Measurements from ENCODE around the gene EYA2.

EYA2 gene

DNA sequence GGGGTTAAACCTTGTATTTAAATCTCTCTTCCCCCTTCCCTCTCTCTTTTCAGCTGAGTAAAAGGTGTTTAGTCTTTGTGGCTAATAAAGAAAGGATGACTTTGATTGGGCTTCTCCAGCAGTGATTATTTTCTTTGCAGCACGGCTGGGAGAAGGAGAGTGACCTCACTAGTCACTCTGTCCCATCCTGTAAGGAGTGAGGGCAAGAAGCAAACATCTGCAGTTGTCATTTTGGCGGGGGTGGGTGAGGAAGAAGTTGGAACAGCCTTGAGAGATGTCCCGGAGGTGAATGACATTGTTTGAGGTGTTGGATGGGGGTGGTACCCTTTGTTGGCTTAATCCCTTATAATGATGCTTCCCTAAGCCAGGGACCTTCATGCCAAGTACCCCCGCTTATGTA lies 223.6 kb downstream of the EYA2 start:
- DNase-seq (ENCODE audit: low read depth) = no peak
- TF ChIP-seq, protein P1, sequence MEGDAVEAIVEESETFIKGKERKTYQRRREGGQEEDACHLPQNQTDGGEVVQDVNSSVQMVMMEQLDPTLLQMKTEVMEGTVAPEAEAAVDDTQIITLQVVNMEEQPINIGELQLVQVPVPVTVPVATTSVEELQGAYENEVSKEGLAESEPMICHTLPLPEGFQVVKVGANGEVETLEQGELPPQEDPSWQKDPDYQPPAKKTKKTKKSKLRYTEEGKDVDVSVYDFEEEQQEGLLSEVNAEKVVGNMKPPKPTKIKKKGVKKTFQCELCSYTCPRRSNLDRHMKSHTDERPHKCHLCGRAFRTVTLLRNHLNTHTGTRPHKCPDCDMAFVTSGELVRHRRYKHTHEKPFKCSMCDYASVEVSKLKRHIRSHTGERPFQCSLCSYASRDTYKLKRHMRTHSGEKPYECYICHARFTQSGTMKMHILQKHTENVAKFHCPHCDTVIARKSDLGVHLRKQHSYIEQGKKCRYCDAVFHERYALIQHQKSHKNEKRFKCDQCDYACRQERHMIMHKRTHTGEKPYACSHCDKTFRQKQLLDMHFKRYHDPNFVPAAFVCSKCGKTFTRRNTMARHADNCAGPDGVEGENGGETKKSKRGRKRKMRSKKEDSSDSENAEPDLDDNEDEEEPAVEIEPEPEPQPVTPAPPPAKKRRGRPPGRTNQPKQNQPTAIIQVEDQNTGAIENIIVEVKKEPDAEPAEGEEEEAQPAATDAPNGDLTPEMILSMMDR (IDR thresholded peaks at IDR 0.05; ENCODE audit: control insufficient read depth, extremely low read depth, insufficient read depth) = no peak
- 0 out of 2 replicates have a peak overlapping the region, but pooled peaks have one; percentile 1 for H3K4me3 ChIP-seq (ENCODE audit: low read depth, low read length)

DNA sequence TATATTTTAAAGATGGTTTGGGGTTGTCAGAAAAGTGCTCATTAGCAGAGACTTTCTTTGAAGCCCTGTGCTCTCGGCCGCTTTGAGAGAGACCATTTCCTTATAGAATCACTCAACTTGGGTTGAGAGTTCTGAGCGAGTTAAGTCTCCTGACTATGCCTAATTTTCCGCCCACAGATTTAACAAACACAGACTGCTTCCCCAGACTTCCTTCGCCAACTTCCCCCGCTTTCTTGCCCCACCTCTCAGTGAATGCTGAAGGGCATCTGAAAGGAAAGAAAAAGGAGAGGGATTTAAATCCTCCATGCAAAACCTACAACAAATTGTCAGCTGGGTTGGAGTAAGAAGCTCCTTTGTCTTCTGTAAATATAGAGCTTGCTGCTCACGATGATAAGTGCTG lies 224.0 kb downstream of the EYA2 start:
- H3K4me3 ChIP-seq (ENCODE audit: low read depth, low read length) = no peak overlapping the region
- TF ChIP-seq, protein P1 (IDR thresholded peaks at IDR 0.05; ENCODE audit: control insufficient read depth, extremely low read depth, insufficient read depth) = no peak
- no peak for DNase-seq (ENCODE audit: low read depth)

DNA sequence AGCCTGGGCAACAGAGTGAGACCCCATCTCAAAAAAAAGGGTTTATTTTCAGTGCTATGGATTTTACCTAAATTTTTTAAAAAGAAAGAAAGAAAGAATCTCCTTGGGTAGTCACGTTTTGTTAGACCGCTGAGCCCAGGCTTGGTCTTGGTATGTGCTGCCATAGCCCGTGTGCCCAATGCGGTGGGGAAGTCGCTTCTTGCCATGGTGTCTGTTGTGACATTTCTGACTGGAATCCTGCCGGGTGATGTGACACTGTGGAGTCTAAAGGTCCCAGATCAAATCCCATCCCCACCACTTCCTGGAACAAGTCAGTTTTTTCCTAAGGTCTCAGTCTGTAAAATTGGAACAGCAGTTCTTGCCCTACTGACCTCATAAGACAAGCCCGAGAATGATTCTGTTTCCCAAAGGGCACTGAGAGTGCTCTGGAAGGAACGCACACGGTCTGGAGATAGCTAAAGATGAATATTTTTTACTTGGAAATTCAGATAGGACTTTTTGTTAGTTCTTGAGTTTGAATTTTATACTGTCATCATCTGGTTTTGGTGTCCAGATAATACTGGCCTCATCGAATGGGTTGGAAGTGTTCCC lies 225.8 kb downstream of the EYA2 start:
- TF ChIP-seq, protein P1 (IDR thresholded peaks at IDR 0.05; ENCODE audit: control insufficient read depth, extremely low read depth, insufficient read depth) = no peak
- no peak overlapping the region for H3K4me3 ChIP-seq (ENCODE audit: low read depth, low read length)
- DNase-seq (ENCODE audit: low read depth) = no peak

GRCh38 chr20:47122560-47122959 lies 227.9 kb downstream of the EYA2 start:
- DNase-seq (ENCODE audit: low read depth) = no peak
- TF ChIP-seq, protein P1 (IDR thresholded peaks at IDR 0.05; ENCODE audit: control insufficient read depth, extremely low read depth, insufficient read depth) = no peak
- no peak overlapping the region for H3K4me3 ChIP-seq (ENCODE audit: low read depth, low read length)

GRCh38 chr20:47124181-47124717 lies 229.6 kb downstream of the EYA2 start:
- TF ChIP-seq, protein P1 (IDR thresholded peaks at IDR 0.05; ENCODE audit: control insufficient read depth, extremely low read depth, insufficient read depth) = no peak
- no peak for DNase-seq (ENCODE audit: low read depth)
- H3K4me3 ChIP-seq (ENCODE audit: low read depth, low read length) = no peak overlapping the region

DNA sequence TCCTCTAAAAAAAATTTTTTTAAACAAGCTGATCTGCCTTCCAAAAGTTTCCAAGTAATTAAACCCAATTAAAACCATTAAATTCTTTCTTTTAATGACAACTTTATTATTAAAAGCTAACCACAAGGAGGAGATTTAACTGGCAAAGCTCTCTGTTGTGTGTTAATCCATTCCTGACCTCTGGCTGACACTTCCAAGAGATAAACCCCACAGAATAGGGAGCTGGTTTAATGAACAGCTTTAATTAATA lies 230.8 kb downstream of the EYA2 start:
- H3K4me3 ChIP-seq (ENCODE audit: low read depth, low read length) = no peak overlapping the region
- TF ChIP-seq, protein P1 (IDR thresholded peaks at IDR 0.05; ENCODE audit: control insufficient read depth, extremely low read depth, insufficient read depth) = no peak
- DNase-seq (ENCODE audit: low read depth) = peak; percentile 15

Measured in LNCaP clone FGC (cell line).